ENCODE data around the gene IQSEC3.

IQSEC3 gene

DNA sequence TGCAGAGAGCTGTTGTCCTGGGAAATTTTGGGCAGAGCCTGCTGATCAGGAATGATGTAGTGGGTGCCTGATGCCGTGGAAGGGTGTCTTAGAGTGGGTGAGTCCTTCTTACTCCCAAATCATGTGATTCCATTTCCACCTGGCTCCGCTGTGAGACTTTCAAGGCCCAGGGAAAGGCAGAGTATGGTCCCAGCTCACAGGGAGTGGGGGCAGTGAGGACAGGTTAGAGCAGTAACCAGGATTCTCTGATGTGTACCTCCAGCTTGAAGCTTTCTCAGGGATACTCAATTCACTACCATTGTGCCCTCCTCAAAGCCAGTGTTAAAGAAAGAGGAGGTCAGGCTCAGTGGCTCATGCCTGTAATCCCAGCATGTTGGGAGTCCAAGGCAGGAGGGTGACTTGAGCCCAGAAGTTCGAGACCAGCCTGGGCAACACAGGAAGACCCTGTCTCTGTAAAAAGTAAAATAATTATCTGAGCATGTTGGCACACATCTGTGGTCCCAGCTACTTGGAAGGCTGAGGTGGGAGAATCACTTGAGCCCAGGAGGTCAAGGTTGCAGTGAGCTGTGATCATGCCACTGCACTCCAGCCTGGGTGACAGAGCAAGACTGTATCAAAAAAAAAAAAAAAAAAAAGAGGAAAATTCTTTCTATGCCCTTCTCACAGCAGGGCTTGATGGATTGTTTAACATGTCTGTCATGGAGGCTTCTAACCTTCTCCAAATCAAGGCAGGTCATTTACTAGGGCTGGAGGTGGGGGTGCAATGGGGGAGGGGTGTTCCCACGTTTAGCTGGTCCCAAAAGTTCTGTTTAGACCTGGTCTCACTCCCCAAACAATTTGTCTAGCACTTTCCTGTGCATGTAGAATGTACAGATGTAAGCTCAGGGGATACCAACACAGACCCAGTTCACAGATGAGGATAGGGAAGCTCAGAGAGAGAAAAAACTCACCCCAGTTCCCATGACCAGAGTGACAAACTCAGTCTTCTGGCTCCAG lies 12.5 kb upstream of the IQSEC3 start:
- Histone ChIP-seq H3K79me1 (replicated peaks; ENCODE audit: low read length, poor library complexity, severe bottlenecking) (no peaks in the 10 kb centered on the region), H3K36me3 (ENCODE audit: control insufficient read depth in 1 of 2, insufficient read depth in 2 of 2, low read depth in 1 of 2, low read length in 2 of 2) (no peaks in the 10 kb centered on the region), H2BK12ac (ENCODE audit: low read length in 2 of 2) (no peak overlapping the region), H3K27ac (ENCODE audit: low read length, poor library complexity, severe bottlenecking) (no peak overlapping the region), H2BK120ac (ENCODE audit: low read depth, low read length) (no peak overlapping the region), H3K4me2 (ENCODE audit: low read length, poor library complexity, severe bottlenecking) (no peak overlapping the region), H3K14ac (ENCODE audit: low read length in 2 of 2) (no peak overlapping the region), H3K4me3 (ENCODE audit: insufficient read depth in 1 of 2, low read depth in 1 of 2, low read length in 2 of 2) (no peak overlapping the region), H2AK5ac (ENCODE audit: low read length, severe bottlenecking) (no peak overlapping the region), H3K9ac (ENCODE audit: low read length) (no peak overlapping the region), H2AFZ (ENCODE audit: low read depth, low read length) (no peak overlapping the region), H2BK15ac (ENCODE audit: low read depth, poor library complexity, severe bottlenecking) (no peak overlapping the region), H3K4me1 (ENCODE audit: control insufficient read depth, insufficient read depth, low read depth, low read length) (no peaks in the 10 kb centered on the region), H3K4ac (ENCODE audit: low read depth in 1 of 2, low read length in 2 of 2) (no peak overlapping the region), H4K91ac (ENCODE audit: low read length) (no peak overlapping the region), H3K9me3 (ENCODE audit: control insufficient read depth, low read length) (peaks cover 18% of the 10 kb centered on the region), H4K8ac (ENCODE audit: low read length) (no peak overlapping the region), H3K27me3 (ENCODE audit: control insufficient read depth in 1 of 2, insufficient read depth in 1 of 2, low read length in 2 of 2) (peaks cover 45 to 55% of the 10 kb centered on the region in 2 experiments), H3K23ac (ENCODE audit: low read length in 2 of 2) (no peak overlapping the region), H2BK5ac (ENCODE audit: low read depth, low read length, poor library complexity, severe bottlenecking) (no peak overlapping the region), H3K18ac (ENCODE audit: low read depth in 1 of 2, low read length in 2 of 2) (no peak overlapping the region)
- 28% methylated on average over 4 of the region's 4 CpGs for WGBS
- no peak for DNase-seq

DNA sequence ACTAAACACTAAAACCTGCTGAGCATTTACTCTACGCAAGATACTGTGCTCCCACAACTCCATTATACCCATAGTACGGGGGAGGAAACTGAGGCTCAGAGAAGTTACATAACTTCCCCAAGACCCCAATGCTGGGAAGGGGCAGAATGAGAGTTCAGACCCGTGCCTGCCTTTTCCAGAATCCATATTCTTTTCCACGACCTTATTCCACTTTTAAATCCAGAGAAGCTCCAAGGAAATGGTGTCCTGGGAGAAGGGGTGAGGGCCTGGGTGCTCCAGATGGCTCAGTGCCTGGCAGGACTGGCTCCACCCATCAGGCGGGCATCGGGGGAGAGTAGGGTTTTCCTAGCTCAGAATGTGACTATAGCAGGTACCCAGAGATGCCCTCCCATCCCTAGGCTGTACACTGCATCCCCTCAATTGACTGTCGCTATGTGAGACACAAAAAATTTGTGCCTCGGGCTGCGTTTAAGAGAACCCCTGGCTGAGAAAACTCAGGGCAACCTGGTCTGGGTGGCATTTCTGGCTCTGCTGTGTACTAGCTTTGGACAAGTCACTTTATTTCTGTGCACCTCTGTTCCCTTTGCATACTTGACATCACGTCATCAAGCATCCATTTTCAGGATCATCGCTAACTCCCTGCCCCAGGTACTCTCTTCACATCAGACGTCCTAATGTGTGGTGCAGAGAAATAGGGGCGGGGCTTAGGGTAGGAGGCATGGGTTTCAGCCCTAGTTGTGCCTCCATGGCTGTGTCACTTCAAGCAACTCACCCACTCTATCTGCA lies 11.6 kb upstream of the IQSEC3 start:
- Histone ChIP-seq H3K36me3 (ENCODE audit: control insufficient read depth in 1 of 2, insufficient read depth in 2 of 2, low read depth in 1 of 2, low read length in 2 of 2) (no peaks in the 10 kb centered on the region), H3K79me1 (replicated peaks; ENCODE audit: low read length, poor library complexity, severe bottlenecking) (no peaks in the 10 kb centered on the region), H3K14ac (ENCODE audit: low read length in 2 of 2) (no peak overlapping the region), H3K27me3 (ENCODE audit: control insufficient read depth in 1 of 2, insufficient read depth in 1 of 2, low read length in 2 of 2) (peaks cover 45 to 55% of the 10 kb centered on the region in 2 experiments), H3K18ac (ENCODE audit: low read depth in 1 of 2, low read length in 2 of 2) (no peak overlapping the region), H2BK5ac (ENCODE audit: low read depth, low read length, poor library complexity, severe bottlenecking) (no peak overlapping the region), H2AK5ac (ENCODE audit: low read length, severe bottlenecking) (no peak overlapping the region), H3K4me3 (ENCODE audit: insufficient read depth in 1 of 2, low read depth in 1 of 2, low read length in 2 of 2) (no peak overlapping the region), H3K27ac (ENCODE audit: low read length, poor library complexity, severe bottlenecking) (no peak overlapping the region), H4K8ac (ENCODE audit: low read length) (no peak overlapping the region), H3K4ac (ENCODE audit: low read depth in 1 of 2, low read length in 2 of 2) (no peak overlapping the region), H3K9ac (ENCODE audit: low read length) (no peak overlapping the region), H2BK120ac (ENCODE audit: low read depth, low read length) (no peak overlapping the region), H4K91ac (ENCODE audit: low read length) (no peak overlapping the region), H2AFZ (ENCODE audit: low read depth, low read length) (no peak overlapping the region), H2BK15ac (ENCODE audit: low read depth, poor library complexity, severe bottlenecking) (no peak overlapping the region), H2BK12ac (ENCODE audit: low read length in 2 of 2) (no peak overlapping the region), H3K23ac (ENCODE audit: low read length in 2 of 2) (no peak overlapping the region), H3K4me1 (ENCODE audit: control insufficient read depth, insufficient read depth, low read depth, low read length) (no peaks in the 10 kb centered on the region), H3K9me3 (ENCODE audit: control insufficient read depth, low read length) (peaks cover 24% of the 10 kb centered on the region), H3K4me2 (ENCODE audit: low read length, poor library complexity, severe bottlenecking) (no peak overlapping the region)
- 65% methylated on average over 13 of the region's 13 CpGs for WGBS
- no peak for DNase-seq

DNA sequence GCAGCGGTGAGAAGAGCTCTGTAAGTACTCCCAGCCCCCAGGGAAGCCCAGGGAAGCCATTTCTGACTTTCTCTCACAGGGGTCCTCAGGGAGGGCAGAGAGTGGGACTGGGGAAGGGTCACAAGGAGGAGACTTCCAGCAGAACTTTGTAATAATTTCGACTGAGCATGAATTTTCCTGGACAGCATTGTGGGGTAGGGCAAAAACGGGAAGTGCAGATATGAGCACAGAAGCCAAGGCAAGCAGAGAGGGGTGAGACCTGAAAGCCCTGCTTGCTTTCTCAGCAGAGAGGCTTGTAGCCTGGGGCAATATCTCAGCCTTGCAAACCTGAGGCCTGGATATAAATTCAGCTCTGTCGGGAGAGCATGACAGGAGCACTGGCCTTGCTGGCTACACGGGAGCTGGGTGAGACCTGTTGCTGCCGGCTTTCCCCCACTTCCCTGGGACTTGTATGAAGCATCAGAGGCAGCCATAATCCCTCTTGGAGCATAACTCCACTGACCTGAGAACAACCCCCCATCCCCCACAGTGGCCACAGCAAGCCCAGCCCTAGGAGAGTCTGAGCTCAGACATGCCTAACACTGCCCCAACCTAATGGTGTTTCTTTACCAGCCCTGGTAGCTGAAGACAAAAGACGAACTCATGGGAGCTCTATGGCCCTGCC lies 9.8 kb upstream of the IQSEC3 start:
- Histone ChIP-seq H3K23ac (ENCODE audit: low read length in 2 of 2) (no peak overlapping the region), H3K4ac (ENCODE audit: low read depth in 1 of 2, low read length in 2 of 2) (no peak overlapping the region), H3K14ac (ENCODE audit: low read length in 2 of 2) (no peak overlapping the region), H2BK12ac (ENCODE audit: low read length in 2 of 2) (no peak overlapping the region), H3K27me3 (ENCODE audit: control insufficient read depth in 1 of 2, insufficient read depth in 1 of 2, low read length in 2 of 2) (peaks cover 43 to 47% of the 10 kb centered on the region in 2 experiments), H2BK120ac (ENCODE audit: low read depth, low read length) (no peak overlapping the region), H3K4me2 (ENCODE audit: low read length, poor library complexity, severe bottlenecking) (no peak overlapping the region), H3K4me1 (ENCODE audit: control insufficient read depth, insufficient read depth, low read depth, low read length) (no peaks in the 10 kb centered on the region), H3K4me3 (ENCODE audit: insufficient read depth in 1 of 2, low read depth in 1 of 2, low read length in 2 of 2) (no peak overlapping the region), H2AFZ (ENCODE audit: low read depth, low read length) (peak overlapping the region; percentile 64), H2BK15ac (ENCODE audit: low read depth, poor library complexity, severe bottlenecking) (no peak overlapping the region), H3K9me3 (ENCODE audit: control insufficient read depth, low read length) (peaks cover 27% of the 10 kb centered on the region), H2BK5ac (ENCODE audit: low read depth, low read length, poor library complexity, severe bottlenecking) (no peak overlapping the region), H3K36me3 (ENCODE audit: control insufficient read depth in 1 of 2, insufficient read depth in 2 of 2, low read depth in 1 of 2, low read length in 2 of 2) (no peaks in the 10 kb centered on the region), H3K27ac (ENCODE audit: low read length, poor library complexity, severe bottlenecking) (no peak overlapping the region), H4K91ac (ENCODE audit: low read length) (no peak overlapping the region), H3K9ac (ENCODE audit: low read length) (no peak overlapping the region), H2AK5ac (ENCODE audit: low read length, severe bottlenecking) (no peak overlapping the region), H3K18ac (ENCODE audit: low read depth in 1 of 2, low read length in 2 of 2) (no peak overlapping the region), H3K79me1 (replicated peaks; ENCODE audit: low read length, poor library complexity, severe bottlenecking) (no peaks in the 10 kb centered on the region), H4K8ac (ENCODE audit: low read length) (no peak overlapping the region)
- DNase-seq: no peak
- WGBS: 64% methylated on average over 7 of the region's 7 CpGs
